GM19328 (cell line): ENCODE measurements around the gene FAM181A.

Source experiments
- ATAC-seq: cut with Tn5 transposase; IDR thresholded peaks from one replicate; pipeline ENCODE4 v1.9.1; 2021; ENCODE audit warnings: mild to moderate bottlenecking, moderate library complexity; ENCODE audit not compliant: unreplicated experiment

Gene FAM181A

GRCh38 chr14:93960774-93961438, 33.8 kb downstream of the FAM181A start:
- ATAC-seq, result no peak

- no peak for ATAC-seq
These were observed 34.5 kb downstream of the FAM181A start for GRCh38 chr14:93961620-93962019.

GRCh38 chr14:93962701-93963601, 35.8 kb downstream of the FAM181A start:
- ATAC-seq, result peak; percentile 50

- ATAC-seq, result no peak
These were observed 36.5 kb downstream of the FAM181A start for GRCh38 chr14:93963692-93964091.

- no peak for ATAC-seq
These were observed 37.1 kb downstream of the FAM181A start for GRCh38 chr14:93964281-93964680.

- ATAC-seq, result no peak
These were observed 37.7 kb downstream of the FAM181A start for GRCh38 chr14:93964820-93965286.

- ATAC-seq, result no peak
These were observed 38.2 kb downstream of the FAM181A start for GRCh38 chr14:93965287-93965821.

- no peak for ATAC-seq
These were observed 38.9 kb downstream of the FAM181A start for GRCh38 chr14:93965946-93966474.

- peak; percentile 32 for ATAC-seq
These were observed 40.6 kb downstream of the FAM181A start for GRCh38 chr14:93967637-93968250.

- no peak for ATAC-seq
These were observed 42.1 kb downstream of the FAM181A start for GRCh38 chr14:93969082-93969828.

- no peak for ATAC-seq
These were observed 43.4 kb downstream of the FAM181A start for GRCh38 chr14:93970585-93970964.

GRCh38 chr14:93970965-93971634, 44.0 kb downstream of the FAM181A start:
- ATAC-seq, result peak; percentile 41

GRCh38 chr14:93971635-93972027, 44.5 kb downstream of the FAM181A start:
- ATAC-seq, result no peak

- ATAC-seq, result no peak
These were observed 45.6 kb downstream of the FAM181A start for GRCh38 chr14:93972618-93973205.

- ATAC-seq, result no peak
These were observed 46.5 kb downstream of the FAM181A start for GRCh38 chr14:93973607-93974006.

GRCh38 chr14:93974299-93974698, 47.2 kb downstream of the FAM181A start:
- no peak for ATAC-seq

- ATAC-seq, result no peak
These were observed 47.7 kb downstream of the FAM181A start for GRCh38 chr14:93974833-93975232.

GRCh38 chr14:93975791-93976476, 48.8 kb downstream of the FAM181A start:
- ATAC-seq, result peak; percentile 67
